Measurements from ENCODE around the gene TEX10. TPM values are rescaled to one million over a fixed set of nuclear protein-coding genes. Genes with fewer than 3 reads are reported as not detected.

The TEX10 gene
- total RNA-seq, 1 experiment from 2014 or later: 15.4 TPM

DNA sequence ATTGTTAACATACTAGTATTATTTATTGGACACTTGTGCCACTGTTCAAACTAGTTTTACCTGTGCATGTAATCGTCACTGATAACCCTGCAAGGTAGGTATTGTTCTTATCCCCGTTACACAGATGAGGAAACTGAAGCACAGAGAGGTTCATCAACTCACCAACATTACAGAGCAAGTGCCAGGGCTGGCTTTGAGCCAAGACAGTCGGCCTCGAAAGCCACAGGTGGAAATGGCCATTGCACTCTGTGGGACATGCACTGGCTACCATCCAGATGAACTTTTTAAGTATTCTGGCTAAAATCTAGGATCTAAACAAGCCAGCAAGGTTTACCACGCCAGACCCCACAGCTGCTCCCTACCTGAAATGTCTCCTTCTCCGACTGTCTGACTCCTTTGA is 57.9 kb downstream of the TEX10 start:
- TF ChIP-seq, protein P1, sequence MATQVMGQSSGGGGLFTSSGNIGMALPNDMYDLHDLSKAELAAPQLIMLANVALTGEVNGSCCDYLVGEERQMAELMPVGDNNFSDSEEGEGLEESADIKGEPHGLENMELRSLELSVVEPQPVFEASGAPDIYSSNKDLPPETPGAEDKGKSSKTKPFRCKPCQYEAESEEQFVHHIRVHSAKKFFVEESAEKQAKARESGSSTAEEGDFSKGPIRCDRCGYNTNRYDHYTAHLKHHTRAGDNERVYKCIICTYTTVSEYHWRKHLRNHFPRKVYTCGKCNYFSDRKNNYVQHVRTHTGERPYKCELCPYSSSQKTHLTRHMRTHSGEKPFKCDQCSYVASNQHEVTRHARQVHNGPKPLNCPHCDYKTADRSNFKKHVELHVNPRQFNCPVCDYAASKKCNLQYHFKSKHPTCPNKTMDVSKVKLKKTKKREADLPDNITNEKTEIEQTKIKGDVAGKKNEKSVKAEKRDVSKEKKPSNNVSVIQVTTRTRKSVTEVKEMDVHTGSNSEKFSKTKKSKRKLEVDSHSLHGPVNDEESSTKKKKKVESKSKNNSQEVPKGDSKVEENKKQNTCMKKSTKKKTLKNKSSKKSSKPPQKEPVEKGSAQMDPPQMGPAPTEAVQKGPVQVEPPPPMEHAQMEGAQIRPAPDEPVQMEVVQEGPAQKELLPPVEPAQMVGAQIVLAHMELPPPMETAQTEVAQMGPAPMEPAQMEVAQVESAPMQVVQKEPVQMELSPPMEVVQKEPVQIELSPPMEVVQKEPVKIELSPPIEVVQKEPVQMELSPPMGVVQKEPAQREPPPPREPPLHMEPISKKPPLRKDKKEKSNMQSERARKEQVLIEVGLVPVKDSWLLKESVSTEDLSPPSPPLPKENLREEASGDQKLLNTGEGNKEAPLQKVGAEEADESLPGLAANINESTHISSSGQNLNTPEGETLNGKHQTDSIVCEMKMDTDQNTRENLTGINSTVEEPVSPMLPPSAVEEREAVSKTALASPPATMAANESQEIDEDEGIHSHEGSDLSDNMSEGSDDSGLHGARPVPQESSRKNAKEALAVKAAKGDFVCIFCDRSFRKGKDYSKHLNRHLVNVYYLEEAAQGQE (IDR thresholded peaks at IDR 0.05; ENCODE audit: insufficient read depth in 1 of 2, low read depth in 2 of 2, low read length in 1 of 2): no peak
- no peak for TF ChIP-seq TCF7L2 (IDR thresholded peaks at IDR 0.05; ENCODE audit: low read depth, low read length)
- TF ChIP-seq SIN3A (IDR thresholded peaks at IDR 0.05; ENCODE audit: borderline replicate concordance, insufficient read depth, low read depth, low read length): no peak
- no peak for TF ChIP-seq POLR2AphosphoS5 (IDR thresholded peaks at IDR 0.05; ENCODE audit: low read depth, low read length)
- no TSS peak for BruUV-seq (replicated peaks)
- CTCF ChIA-PET: no interaction called here
- H3K27ac ChIP-seq (ENCODE audit: low read length): no peak overlapping the region
- H3K4me3 ChIP-seq (ENCODE audit: low read depth in 2 of 2, low read length in 2 of 2): no peak overlapping the region
- no peaks in the 10 kb centered on the region for H3K9me3 ChIP-seq (ENCODE audit: control insufficient read depth, insufficient read depth, low read depth, low read length)
- in situ Hi-C loops (cut with HindIII; ENCODE audit: low pct_unique_long_range_greater_than_20kb, low sequenced_read_pairs): no loop called here
- no peaks in the 10 kb centered on the region for H3K27me3 ChIP-seq (ENCODE audit: control insufficient read depth, insufficient read depth, low read length)
- POLR2A ChIA-PET: no interaction called here
- no peak for DNase-seq (ENCODE audit: low read depth, low spot score)
- ATAC-seq: no peak
- no peaks in the 10 kb centered on the region for H3K4me1 ChIP-seq (ENCODE audit: control insufficient read depth, insufficient read depth, low read length)
- intact Hi-C loops (cut with micrococcal nuclease; ENCODE audit: unreplicated experiment): no loop called here
- H3K36me3 ChIP-seq (ENCODE audit: control insufficient read depth, insufficient read depth, low read length): no peaks in the 10 kb centered on the region; the same call in 1 of the 2 replicates

DNA sequence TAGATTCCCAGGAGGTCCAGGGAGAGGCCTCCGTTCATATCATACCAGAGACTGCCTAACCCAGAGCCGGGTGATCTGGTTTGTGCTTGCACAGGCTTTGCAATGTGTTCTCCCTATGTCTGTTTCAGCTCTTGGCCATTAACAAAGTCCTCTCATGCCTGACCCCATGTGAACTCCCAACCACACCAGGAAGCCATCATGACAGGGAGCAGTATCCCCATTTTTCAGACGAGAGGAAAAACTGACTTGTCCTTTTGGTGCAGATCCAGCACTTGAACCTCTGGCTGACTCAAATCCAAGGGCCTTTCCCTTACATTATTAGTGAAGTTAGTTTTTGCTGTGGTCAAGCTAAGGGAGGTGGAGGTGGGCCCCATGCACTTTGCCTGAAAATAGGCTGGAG is 58.4 kb downstream of the TEX10 start:
- in situ Hi-C loops (cut with HindIII; ENCODE audit: low pct_unique_long_range_greater_than_20kb, low sequenced_read_pairs) (no loop called here), intact Hi-C loops (cut with micrococcal nuclease; ENCODE audit: unreplicated experiment) (no loop called here)
- Histone ChIP-seq H3K27ac (ENCODE audit: low read length) (no peak overlapping the region), H3K36me3 (ENCODE audit: control insufficient read depth, insufficient read depth, low read length) (no peaks in the 10 kb centered on the region; the same call in 1 of the 2 replicates), H3K27me3 (ENCODE audit: control insufficient read depth, insufficient read depth, low read length) (no peaks in the 10 kb centered on the region), H3K4me1 (ENCODE audit: control insufficient read depth, insufficient read depth, low read length) (no peaks in the 10 kb centered on the region), H3K4me3 (ENCODE audit: low read depth in 2 of 2, low read length in 2 of 2) (no peak overlapping the region), H3K9me3 (ENCODE audit: control insufficient read depth, insufficient read depth, low read depth, low read length) (no peaks in the 10 kb centered on the region)
- no peak for ATAC-seq
- TF ChIP-seq, protein P2, sequence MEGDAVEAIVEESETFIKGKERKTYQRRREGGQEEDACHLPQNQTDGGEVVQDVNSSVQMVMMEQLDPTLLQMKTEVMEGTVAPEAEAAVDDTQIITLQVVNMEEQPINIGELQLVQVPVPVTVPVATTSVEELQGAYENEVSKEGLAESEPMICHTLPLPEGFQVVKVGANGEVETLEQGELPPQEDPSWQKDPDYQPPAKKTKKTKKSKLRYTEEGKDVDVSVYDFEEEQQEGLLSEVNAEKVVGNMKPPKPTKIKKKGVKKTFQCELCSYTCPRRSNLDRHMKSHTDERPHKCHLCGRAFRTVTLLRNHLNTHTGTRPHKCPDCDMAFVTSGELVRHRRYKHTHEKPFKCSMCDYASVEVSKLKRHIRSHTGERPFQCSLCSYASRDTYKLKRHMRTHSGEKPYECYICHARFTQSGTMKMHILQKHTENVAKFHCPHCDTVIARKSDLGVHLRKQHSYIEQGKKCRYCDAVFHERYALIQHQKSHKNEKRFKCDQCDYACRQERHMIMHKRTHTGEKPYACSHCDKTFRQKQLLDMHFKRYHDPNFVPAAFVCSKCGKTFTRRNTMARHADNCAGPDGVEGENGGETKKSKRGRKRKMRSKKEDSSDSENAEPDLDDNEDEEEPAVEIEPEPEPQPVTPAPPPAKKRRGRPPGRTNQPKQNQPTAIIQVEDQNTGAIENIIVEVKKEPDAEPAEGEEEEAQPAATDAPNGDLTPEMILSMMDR (IDR thresholded peaks at IDR 0.05): no peak
- TF ChIP-seq, protein P1 (IDR thresholded peaks at IDR 0.05; ENCODE audit: insufficient read depth in 1 of 2, low read depth in 2 of 2, low read length in 1 of 2): no peak
- TF ChIP-seq POLR2AphosphoS5 (IDR thresholded peaks at IDR 0.05; ENCODE audit: low read depth, low read length): no peak
- BruUV-seq (replicated peaks): no TSS peak
- ChIA-PET POLR2A (no interaction called here), CTCF (no interaction called here)
- no peak for DNase-seq (ENCODE audit: low read depth, low spot score)

Measured in Panc1 (cell line).